Testis (tissue), 3 donors: ENCODE results near the gene LNX2. TPM values are rescaled to one million over a fixed set of nuclear protein-coding genes. Genes with fewer than 3 reads are reported as not detected.

Experiments used
- DNase-seq: peaks from one replicate; pipeline ENCODE4 v3.0.0-alpha.2; 2019
- H3K27ac ChIP-seq, 2 donors: fragments of 200-600 bp; sonication (generic); one replicate each; pipeline ENCODE4 v1.5.1; 2019
- H3K27me3 ChIP-seq: fragments of 200-600 bp; sonication (generic); one replicate; pipeline ENCODE4 v1.5.1; 2019
- H3K36me3 ChIP-seq: fragments of 200-600 bp; sonication (generic); one replicate; pipeline ENCODE4 v1.5.1; 2017; ENCODE audit warnings: low read depth; ENCODE audit errors: missing control alignments
- H3K4me1 ChIP-seq: fragments of 200-600 bp; sonication (generic); one replicate; pipeline ENCODE4 v1.5.1; 2019
- H3K4me3 ChIP-seq, 2 donors: fragments of 200-600 bp; sonication (generic); one replicate each; pipeline ENCODE4 v1.5.1; 2017 to 2019
- H3K9me3 ChIP-seq: fragments of 200-600 bp; sonication (generic); one replicate; pipeline ENCODE4 v1.5.1; 2017
- POLR2A ChIP-seq: fragments of 450-650 bp; IDR thresholded peaks from one replicate; pipeline ENCODE4 v1.6.1; 2017; ENCODE audit warnings: antibody characterized with exemption, mild to moderate bottlenecking, moderate library complexity
- WGBS, 2 donors: methylation state at CpG; one replicate each; pipeline ENCODE4 v1.1.5; 2018; 5-methylcytosine and 5-hydroxymethylcytosine counted together
- intact Hi-C: fragments of 100-400 bp; cut with DNase I; formaldehyde crosslinking; loops from one replicate; pipeline ENCODE4 v1.15.1; 2023; ENCODE audit warnings: low total_unique reads
- polyA plus RNA-seq: library from polyadenylated mRNA; stranded (reverse); fragments of 350-450 nt; fragmentation: Illumina TruSeq; extraction: RNeasy Lipid Tissue Mini Kit (QIAGEN cat#74804); gene quantifications from one replicate; pipeline ENCODE4 v1.2.3, GENCODE V29; 2014; ENCODE audit warnings: low read depth, low replicate concordance; ENCODE audit not compliant: insufficient read depth
- total RNA-seq, 2 donors: library from RNA; depleted of rRNA; stranded (reverse); fragments of >200 nt; gene quantifications; one replicate each; pipeline ENCODE4 v1.2.3, GENCODE V29; 2016
- TF ChIP-seq, protein P1 (sequence below), 3 experiments: fragments of 450-650 bp in 2 of 3; fragments of 200-600 bp in 1 of 3; sonication (generic) in 1 of 3; IDR thresholded peaks; one replicate each; pipeline ENCODE4 v1.5.1; 2016 to 2019; ENCODE audit warnings: antibody characterized with exemption in 3 of 3, mild to moderate bottlenecking in 2 of 3, moderate library complexity in 1 of 3

LNX2 gene
- total and polyA plus RNA-seq, 3 donors from 2014 or later: 22.5 to 39.6 (median 34.6) TPM

DNA sequence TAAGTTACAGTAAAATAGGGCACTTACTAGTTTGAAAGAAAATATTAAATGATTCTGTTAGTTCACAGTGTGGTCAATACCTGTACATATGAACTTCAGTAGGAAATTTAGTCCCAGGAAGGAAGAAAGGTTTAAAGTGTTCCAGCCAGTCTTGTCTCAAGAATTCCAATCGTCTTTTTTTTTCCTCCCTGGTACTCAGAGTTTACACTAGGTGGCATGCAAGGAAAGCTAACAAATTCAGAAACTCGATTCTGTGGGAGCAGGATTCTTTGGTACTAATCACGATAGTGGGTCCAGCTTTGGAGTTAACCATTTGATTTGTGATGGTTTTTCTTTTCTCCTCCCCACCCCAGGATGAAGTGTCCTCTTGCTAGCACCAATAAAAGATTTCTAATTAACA is 45.0 kb upstream of the LNX2 start:
- TF ChIP-seq, protein P1, sequence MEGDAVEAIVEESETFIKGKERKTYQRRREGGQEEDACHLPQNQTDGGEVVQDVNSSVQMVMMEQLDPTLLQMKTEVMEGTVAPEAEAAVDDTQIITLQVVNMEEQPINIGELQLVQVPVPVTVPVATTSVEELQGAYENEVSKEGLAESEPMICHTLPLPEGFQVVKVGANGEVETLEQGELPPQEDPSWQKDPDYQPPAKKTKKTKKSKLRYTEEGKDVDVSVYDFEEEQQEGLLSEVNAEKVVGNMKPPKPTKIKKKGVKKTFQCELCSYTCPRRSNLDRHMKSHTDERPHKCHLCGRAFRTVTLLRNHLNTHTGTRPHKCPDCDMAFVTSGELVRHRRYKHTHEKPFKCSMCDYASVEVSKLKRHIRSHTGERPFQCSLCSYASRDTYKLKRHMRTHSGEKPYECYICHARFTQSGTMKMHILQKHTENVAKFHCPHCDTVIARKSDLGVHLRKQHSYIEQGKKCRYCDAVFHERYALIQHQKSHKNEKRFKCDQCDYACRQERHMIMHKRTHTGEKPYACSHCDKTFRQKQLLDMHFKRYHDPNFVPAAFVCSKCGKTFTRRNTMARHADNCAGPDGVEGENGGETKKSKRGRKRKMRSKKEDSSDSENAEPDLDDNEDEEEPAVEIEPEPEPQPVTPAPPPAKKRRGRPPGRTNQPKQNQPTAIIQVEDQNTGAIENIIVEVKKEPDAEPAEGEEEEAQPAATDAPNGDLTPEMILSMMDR (IDR thresholded peaks at IDR 0.05): peak in 2 of 3 experiments; percentile 6 to 16
- TF ChIP-seq POLR2A: no peak
- no peak for DNase-seq
- Histone ChIP-seq H3K27me3 (no peaks in the 10 kb centered on the region), H3K27ac (no peak overlapping the region), H3K4me1 (peaks cover 18% of the 10 kb centered on the region), H3K9me3 (no peaks in the 10 kb centered on the region), H3K4me3 (peak overlapping the region in 1 of 2 donors; percentile 3), H3K36me3 (no peaks in the 10 kb centered on the region)
- intact Hi-C loops: no loop called here
- WGBS, 2 donors: 17 to 24% methylated on average over 3 of the region's 3 CpGs

DNA sequence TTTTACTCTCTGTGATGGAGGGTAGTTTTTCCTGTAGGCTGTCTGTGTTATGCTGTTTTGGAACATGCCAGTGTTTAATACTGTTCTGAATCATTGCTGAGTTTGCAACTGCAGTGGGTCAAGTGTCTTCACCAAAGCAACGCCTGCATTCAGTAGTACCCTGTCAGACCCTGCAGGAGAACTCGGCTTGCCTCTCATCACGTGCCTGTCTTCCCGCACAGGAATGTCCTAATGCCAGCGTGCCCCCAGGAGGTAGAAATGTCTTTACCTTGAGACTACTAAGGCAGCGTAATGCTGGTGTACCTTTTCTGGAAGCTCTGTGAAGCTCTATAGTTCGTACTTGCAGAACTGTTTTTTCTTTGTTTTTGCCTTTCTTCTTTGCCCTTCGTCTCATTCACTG is 43.6 kb upstream of the LNX2 start:
- H3K27ac ChIP-seq: no peak overlapping the region
- intact Hi-C loops: no loop called here

DNA sequence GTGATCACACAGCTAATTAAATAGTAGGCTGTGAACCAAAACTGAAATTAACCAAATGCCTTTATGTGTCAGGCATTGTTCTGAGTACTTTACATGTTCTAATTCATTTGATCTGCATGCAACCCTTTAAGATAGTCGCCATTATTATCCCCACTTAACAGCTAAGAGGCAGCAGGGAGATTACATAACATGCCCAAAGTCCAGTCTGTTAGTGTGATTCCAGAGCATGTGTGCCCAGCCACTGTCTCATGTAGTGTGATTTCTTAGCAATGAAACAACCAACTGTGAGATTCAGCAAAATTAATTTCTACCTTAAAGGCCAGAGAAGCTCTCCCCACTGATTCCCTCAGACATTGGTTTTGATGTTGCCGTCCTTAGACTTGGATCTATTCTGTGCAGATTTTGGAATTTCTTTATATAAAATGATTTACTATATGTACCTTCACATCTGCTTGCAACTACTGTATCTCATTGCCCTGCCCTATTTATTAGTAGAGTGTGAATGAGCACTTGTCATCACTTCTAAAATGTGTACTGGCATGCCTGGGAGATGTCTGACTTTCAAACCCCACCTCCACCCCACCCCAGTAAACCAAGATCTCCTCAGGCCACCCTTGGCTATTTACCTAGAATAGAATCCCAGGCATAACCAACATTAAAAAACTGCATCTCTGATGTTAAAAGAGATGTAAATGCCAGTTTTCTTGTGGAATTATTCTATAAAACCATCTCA is 42.6 kb upstream of the LNX2 start:
- no peak for DNase-seq
- peaks cover 16% of the 10 kb centered on the region for H3K4me1 ChIP-seq
- H3K27me3 ChIP-seq: no peaks in the 10 kb centered on the region
- H3K36me3 ChIP-seq: no peaks in the 10 kb centered on the region
- no peak overlapping the region for H3K27ac ChIP-seq
- intact Hi-C loops: no loop called here
- no peaks in the 10 kb centered on the region for H3K9me3 ChIP-seq
- TF ChIP-seq, protein P1 (IDR thresholded peaks at IDR 0.05): no peak
- TF ChIP-seq POLR2A: no peak
- 90 to 95% methylated on average over 2 of the region's 2 CpGs for WGBS, 2 donors
- no peak overlapping the region for H3K4me3 ChIP-seq

More for the DNA sequence above, 43.6 kb upstream of the LNX2 start:
- TF ChIP-seq, protein P1 (IDR thresholded peaks at IDR 0.05): no peak
- TF ChIP-seq POLR2A: no peak
- 92% methylated on average over 8 of the region's 8 CpGs for WGBS, 2 donors
- Histone ChIP-seq H3K4me1 (peaks cover 27% of the 10 kb centered on the region), H3K27me3 (no peaks in the 10 kb centered on the region), H3K9me3 (no peaks in the 10 kb centered on the region), H3K36me3 (no peaks in the 10 kb centered on the region), H3K4me3 (no peak overlapping the region)
- DNase-seq: no peak

DNA sequence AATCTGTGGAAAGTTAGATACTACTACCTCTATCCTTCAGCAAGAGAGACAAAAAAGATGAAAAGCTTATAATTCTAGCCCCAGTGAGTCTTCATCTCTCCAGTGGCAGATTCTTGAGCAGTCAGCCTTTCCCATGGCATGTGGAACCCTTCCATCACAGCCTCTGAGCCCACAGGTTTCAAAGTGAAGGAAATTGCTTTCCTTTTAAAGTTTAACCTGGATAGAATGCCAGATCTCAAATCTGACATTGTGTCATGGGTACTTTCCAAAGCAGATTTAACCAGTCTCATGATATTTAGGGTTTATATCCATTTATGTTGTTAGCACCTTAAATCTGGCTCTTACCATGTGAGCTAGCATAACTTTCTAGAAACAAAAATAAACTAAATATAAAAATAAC is 40.7 kb upstream of the LNX2 start:
- Histone ChIP-seq H3K27me3 (no peaks in the 10 kb centered on the region), H3K36me3 (no peaks in the 10 kb centered on the region), H3K4me3 (no peak overlapping the region), H3K4me1 (peaks cover 10% of the 10 kb centered on the region), H3K27ac (no peak overlapping the region), H3K9me3 (no peaks in the 10 kb centered on the region)
- TF ChIP-seq, protein P1 (IDR thresholded peaks at IDR 0.05): no peak
- no peak for TF ChIP-seq POLR2A
- DNase-seq: no peak
- intact Hi-C loops: no loop called here

DNA sequence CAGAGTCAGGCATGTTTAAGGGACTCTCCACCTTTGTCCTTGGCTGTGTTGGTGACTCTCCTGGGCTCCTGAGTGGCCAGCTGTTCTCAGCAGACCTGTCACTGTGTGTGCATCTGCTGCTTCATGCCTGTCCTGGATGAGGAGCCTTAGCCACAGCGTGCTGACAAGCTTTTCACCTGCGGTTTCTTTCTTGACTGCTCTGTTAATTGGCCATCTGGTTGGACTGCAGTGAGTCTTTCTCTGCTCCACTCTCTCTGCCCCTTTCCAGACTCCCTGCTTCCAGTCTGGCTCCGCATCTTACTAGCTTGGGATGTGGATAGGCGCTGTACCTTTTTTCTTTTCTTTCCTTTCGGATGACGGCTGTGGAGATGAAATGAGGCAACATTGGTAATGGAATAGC is 40.2 kb upstream of the LNX2 start:
- TF ChIP-seq, protein P1 (IDR thresholded peaks at IDR 0.05): no peak
- no peak for TF ChIP-seq POLR2A
- no peak overlapping the region for H3K27ac ChIP-seq
- no peaks in the 10 kb centered on the region for H3K36me3 ChIP-seq
- no peaks in the 10 kb centered on the region for H3K27me3 ChIP-seq
- no peak overlapping the region for H3K4me3 ChIP-seq
- whole genome bisulfite sequencing, 2 donors: 91 to 97% methylated on average over 6 of the region's 6 CpGs
- peaks cover 10% of the 10 kb centered on the region for H3K4me1 ChIP-seq
- no peak for DNase-seq
- intact Hi-C loops: no loop called here
- no peaks in the 10 kb centered on the region for H3K9me3 ChIP-seq
